ENCODE results near the gene HOPX. TPM values are rescaled to one million over a fixed set of nuclear protein-coding genes. Genes with fewer than 3 reads are reported as not detected.
"Not testable (repeated sequence)": the region's sequence is repeated elsewhere in the genome, so short reads cannot be mapped to it uniquely, and the experiment has no call there.

The HOPX gene
- total RNA-seq, 4 donors from 2014 or later: 271 to 316 (median 289) TPM

- no peaks in the 10 kb centered on the region for H3K9me3 ChIP-seq
- intact Hi-C loops (cut with DNase I): no loop called here
- TF ChIP-seq, protein P1, sequence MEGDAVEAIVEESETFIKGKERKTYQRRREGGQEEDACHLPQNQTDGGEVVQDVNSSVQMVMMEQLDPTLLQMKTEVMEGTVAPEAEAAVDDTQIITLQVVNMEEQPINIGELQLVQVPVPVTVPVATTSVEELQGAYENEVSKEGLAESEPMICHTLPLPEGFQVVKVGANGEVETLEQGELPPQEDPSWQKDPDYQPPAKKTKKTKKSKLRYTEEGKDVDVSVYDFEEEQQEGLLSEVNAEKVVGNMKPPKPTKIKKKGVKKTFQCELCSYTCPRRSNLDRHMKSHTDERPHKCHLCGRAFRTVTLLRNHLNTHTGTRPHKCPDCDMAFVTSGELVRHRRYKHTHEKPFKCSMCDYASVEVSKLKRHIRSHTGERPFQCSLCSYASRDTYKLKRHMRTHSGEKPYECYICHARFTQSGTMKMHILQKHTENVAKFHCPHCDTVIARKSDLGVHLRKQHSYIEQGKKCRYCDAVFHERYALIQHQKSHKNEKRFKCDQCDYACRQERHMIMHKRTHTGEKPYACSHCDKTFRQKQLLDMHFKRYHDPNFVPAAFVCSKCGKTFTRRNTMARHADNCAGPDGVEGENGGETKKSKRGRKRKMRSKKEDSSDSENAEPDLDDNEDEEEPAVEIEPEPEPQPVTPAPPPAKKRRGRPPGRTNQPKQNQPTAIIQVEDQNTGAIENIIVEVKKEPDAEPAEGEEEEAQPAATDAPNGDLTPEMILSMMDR (IDR thresholded peaks at IDR 0.05): no peak
- TF ChIP-seq POLR2A (IDR thresholded peaks at IDR 0.05): no peak
- no peak for DNase-seq
- no peak overlapping the region for H3K27ac ChIP-seq
- H3K4me3 ChIP-seq (replicated peaks in 1 of 3): no peak overlapping the region
- H3K4me1 ChIP-seq: no peaks in the 10 kb centered on the region
- no peaks in the 10 kb centered on the region for H3K36me3 ChIP-seq
- H3K27me3 ChIP-seq: no peaks in the 10 kb centered on the region
Measured at GRCh38 chr4:56607926-56608325, 73.2 kb downstream of the HOPX start.

DNA sequence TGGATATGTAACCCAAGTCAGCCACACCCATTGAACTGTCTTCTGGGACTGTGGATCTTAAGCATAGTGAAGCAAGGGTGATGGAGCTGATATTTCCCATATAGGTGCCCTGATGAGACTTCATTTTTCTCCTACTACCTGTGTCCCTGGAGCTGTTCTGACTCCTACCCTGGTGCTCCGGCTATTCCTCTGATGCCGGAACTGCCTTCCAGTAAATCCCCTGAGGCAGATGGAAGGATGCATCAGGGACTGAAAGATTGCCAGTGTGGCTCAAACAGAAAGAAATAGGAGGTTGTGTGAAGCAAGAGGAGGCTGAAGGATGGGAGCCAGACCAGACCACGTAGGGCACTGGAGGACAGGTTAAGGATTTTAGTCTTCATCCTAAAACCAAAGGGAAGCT lies 74.7 kb downstream of the HOPX start:
- H3K27ac ChIP-seq: no peak overlapping the region
- no peak overlapping the region for H3K4me3 ChIP-seq (replicated peaks in 1 of 3)
- TF ChIP-seq POLR2A (IDR thresholded peaks at IDR 0.05): no peak
- TF ChIP-seq, protein P1 (IDR thresholded peaks at IDR 0.05): no peak
- H3K36me3 ChIP-seq: no peaks in the 10 kb centered on the region
- DNase-seq: no peak
- intact Hi-C loops (cut with DNase I): no loop called here
- no peaks in the 10 kb centered on the region for H3K27me3 ChIP-seq
- 65 to 70% methylated on average over 3 of the region's 3 CpGs for WGBS, 2 donors
- H3K4me1 ChIP-seq: no peaks in the 10 kb centered on the region
- no peaks in the 10 kb centered on the region for H3K9me3 ChIP-seq

GRCh38 chr4:56605464-56605863 lies 75.6 kb downstream of the HOPX start:
- intact Hi-C loops (cut with DNase I); H3K27me3 ChIP-seq; H3K36me3 ChIP-seq; H3K4me3 ChIP-seq (replicated peaks in 1 of 3); DNase-seq; H3K9me3 ChIP-seq; H3K4me1 ChIP-seq; H3K27ac ChIP-seq: not testable (repeated sequence)
- WGBS, 2 donors: 63 to 79% methylated on average over 4 of the region's 4 CpGs

GRCh38 chr4:56603297-56603696 lies 77.8 kb downstream of the HOPX start:
- no peak for DNase-seq
- 79 to 81% methylated on average over 3 of the region's 3 CpGs for WGBS, 2 donors
- no peaks in the 10 kb centered on the region for H3K36me3 ChIP-seq
- no peaks in the 10 kb centered on the region for H3K27me3 ChIP-seq
- no peaks in the 10 kb centered on the region for H3K9me3 ChIP-seq
- H3K4me3 ChIP-seq (replicated peaks in 1 of 3): no peak overlapping the region
- no peaks in the 10 kb centered on the region for H3K4me1 ChIP-seq
- H3K27ac ChIP-seq: no peak overlapping the region
- TF ChIP-seq, protein P1 (IDR thresholded peaks at IDR 0.05): no peak
- no peak for TF ChIP-seq POLR2A (IDR thresholded peaks at IDR 0.05)
- intact Hi-C loops (cut with DNase I): no loop called here

Other genes starting within 250 kb of the HOPX start
- 1 to 10 TPM; 3.1 to 6.1 (median 4.7) TPM for gene PPAT, start 245.7 kb downstream of the HOPX start, total RNA-seq
- 10 to 100 TPM; 21.7 to 31.5 (median 29.5) TPM for gene PAICS, start 245.0 kb downstream of the HOPX start, total RNA-seq
- 10 to 100 TPM; 57.6 to 67.6 (median 59.7) TPM for gene SRP72, start 213.7 kb downstream of the HOPX start, total RNA-seq
- gene ARL9, start 175.5 kb downstream of the HOPX start, total RNA-seq: under 1 TPM in 1 of 4 donors, not detected in 3; 0.56 TPM
- gene SPINK2, start 140.4 kb upstream of the HOPX start, total RNA-seq: 1 to 10 TPM in 1 of 4 donors, not detected in 3; 2.1 TPM
- 10 to 100 TPM; 33.2 to 50.3 (median 41.1) TPM for gene REST, start 226.6 kb upstream of the HOPX start, total RNA-seq